H9 (cell line): ENCODE data around the gene MXD3. TPM values are rescaled to one million over a fixed set of nuclear protein-coding genes. Genes with fewer than 3 reads are reported as not detected.

Experiments
- DNase-seq: peaks from one replicate; pipeline ENCODE4 v3.0.0-alpha.2; 2017
- H2AFZ ChIP-seq: one replicate; pipeline ENCODE4 v1.6.1; 2013; ENCODE audit warnings: mild to moderate bottlenecking, low read length, control low read depth, moderate library complexity
- H2AK5ac ChIP-seq: 2 replicates; pipeline ENCODE4 v1.6.1; 2013; ENCODE audit warnings: low read length, control low read depth, mixed read lengths; ENCODE audit not compliant: insufficient read length
- H2BK120ac ChIP-seq: one replicate; pipeline ENCODE4 v1.6.1; 2013; ENCODE audit warnings: low read depth, mild to moderate bottlenecking, low read length, control low read depth, inconsistent platforms; ENCODE audit not compliant: poor library complexity, severe bottlenecking
- H2BK12ac ChIP-seq: 2 replicates; pipeline ENCODE4 v1.6.1; 2013; ENCODE audit warnings: low read length, control low read depth, mixed read lengths, low read depth; ENCODE audit not compliant: insufficient read length
- H2BK15ac ChIP-seq: 2 replicates; pipeline ENCODE4 v1.6.1; 2013; ENCODE audit warnings: low read depth, low read length, control low read depth
- H2BK20ac ChIP-seq: one replicate; pipeline ENCODE4 v1.6.1; 2013; ENCODE audit warnings: low read depth, mild to moderate bottlenecking, low read length, control low read depth, inconsistent platforms; ENCODE audit not compliant: poor library complexity, severe bottlenecking
- H2BK5ac ChIP-seq: 2 replicates; pipeline ENCODE4 v1.6.1; 2013; ENCODE audit warnings: low read length, control low read depth, mixed read lengths; ENCODE audit not compliant: insufficient read length
- H3K14ac ChIP-seq: 2 replicates; pipeline ENCODE4 v1.6.1; 2013; ENCODE audit warnings: low read length, control low read depth; ENCODE audit not compliant: insufficient read depth
- H3K18ac ChIP-seq: 2 replicates; pipeline ENCODE4 v1.6.1; 2013; ENCODE audit warnings: low read depth, mild to moderate bottlenecking, mixed read lengths, low read length, control low read depth; ENCODE audit not compliant: insufficient read length
- H3K23ac ChIP-seq: 2 replicates; pipeline ENCODE4 v1.6.1; 2013; ENCODE audit warnings: low read length, control low read depth, mixed read lengths, low read depth; ENCODE audit not compliant: insufficient read length
- H3K23me2 ChIP-seq: 2 replicates; pipeline ENCODE4 v1.6.1; 2013; ENCODE audit warnings: low read depth, mild to moderate bottlenecking, mixed read lengths, low read length, control low read depth; ENCODE audit not compliant: insufficient read length, poor library complexity, severe bottlenecking
- H3K27ac ChIP-seq: 2 replicates; pipeline ENCODE4 v1.5.1; 2013; ENCODE audit warnings: low read length, control low read depth, mixed read lengths, low read depth; ENCODE audit not compliant: insufficient read length
- H3K27me3 ChIP-seq: 2 replicates; pipeline ENCODE4 v1.6.1; 2013; ENCODE audit warnings: low read length, control low read depth, inconsistent platforms; ENCODE audit not compliant: insufficient read depth
- H3K4ac ChIP-seq: 2 replicates; pipeline ENCODE4 v1.6.1; 2013; ENCODE audit warnings: low read depth, mild to moderate bottlenecking, control low read depth, inconsistent platforms, low read length, moderate library complexity
- H3K4me1 ChIP-seq: 2 replicates; pipeline ENCODE4 v1.6.1; 2013; ENCODE audit warnings: low read length, control low read depth, inconsistent platforms; ENCODE audit not compliant: insufficient read depth
- H3K4me2 ChIP-seq: 2 replicates; pipeline ENCODE4 v1.6.1; 2013; ENCODE audit warnings: low read length, control low read depth, mixed read lengths; ENCODE audit not compliant: insufficient read length, insufficient read depth
- H3K56ac ChIP-seq: 2 replicates; pipeline ENCODE4 v1.6.1; 2013; ENCODE audit warnings: low read depth, mild to moderate bottlenecking, mixed read lengths, low read length, control low read depth; ENCODE audit not compliant: insufficient read length
- H3K79me1 ChIP-seq: 2 replicates; pipeline ENCODE4 v1.6.1; 2013; ENCODE audit warnings: low read depth, mild to moderate bottlenecking, moderate library complexity, low read length, control low read depth, inconsistent platforms; ENCODE audit not compliant: insufficient read depth, poor library complexity, severe bottlenecking
- H3K79me2 ChIP-seq: 2 replicates; pipeline ENCODE4 v1.6.1; 2013; ENCODE audit warnings: low read length, control low read depth, inconsistent platforms; ENCODE audit not compliant: insufficient read depth
- H3K9ac ChIP-seq: 2 replicates; pipeline ENCODE4 v1.6.1; 2013; ENCODE audit warnings: low read length, control low read depth, mixed read lengths; ENCODE audit not compliant: insufficient read length; ENCODE audit errors: extremely low read depth
- H3K9me3 ChIP-seq: one replicate; pipeline ENCODE4 v1.6.1; 2013; ENCODE audit warnings: low read depth, low read length, inconsistent platforms; ENCODE audit not compliant: control insufficient read depth
- H3T11ph ChIP-seq: one replicate; pipeline ENCODE4 v1.6.1; 2013; ENCODE audit warnings: mild to moderate bottlenecking, low read length, control low read depth, inconsistent platforms
- H4K20me1 ChIP-seq: one replicate; pipeline ENCODE4 v1.6.1; 2013; ENCODE audit not compliant: control insufficient read depth, insufficient read length, insufficient read depth
- H4K5ac ChIP-seq: 2 replicates; pipeline ENCODE4 v1.6.1; 2013; ENCODE audit warnings: low read depth, mild to moderate bottlenecking, mixed read lengths, low read length, control low read depth; ENCODE audit not compliant: insufficient read length
- H4K8ac ChIP-seq: replicated peaks from 2 replicates; pipeline ENCODE4 v1.6.1; 2013; ENCODE audit warnings: low read length, control low read depth, mixed read lengths, low read depth; ENCODE audit not compliant: insufficient read length
- H4K91ac ChIP-seq: 2 replicates; pipeline ENCODE4 v1.6.1; 2013; ENCODE audit warnings: low read depth, mild to moderate bottlenecking, moderate library complexity, mixed read lengths, low read length, control low read depth; ENCODE audit not compliant: insufficient read length
- H3K27ac Mint-ChIP-seq, 3 experiments: 2 replicates in 2 of 3; 3 replicates in 1 of 3; pipeline ENCODE4 v1.8.0; 2020 to 2021; ENCODE audit warnings: mixed read lengths in 3 of 3, mild to moderate bottlenecking in 1 of 3, moderate library complexity in 1 of 3
- H3K27me3 Mint-ChIP-seq: 2 replicates; pipeline ENCODE4 v1.8.0; 2021; ENCODE audit warnings: low read depth, mild to moderate bottlenecking, moderate library complexity, mixed read lengths
- H3K36me3 Mint-ChIP-seq, 3 experiments: 2 replicates in 2 of 3; 3 replicates in 1 of 3; pipeline ENCODE4 v1.8.0; 2020 to 2021; ENCODE audit warnings: low read depth in 3 of 3, mixed read lengths in 3 of 3; ENCODE audit not compliant: insufficient read depth in 1 of 3
- H3K4me1 Mint-ChIP-seq, 2 experiments: 2 replicates each; pipeline ENCODE4 v1.8.0; 2020; ENCODE audit warnings: mixed read lengths in 2 of 2
- H3K4me3 Mint-ChIP-seq, 2 experiments: 2 replicates in 1 of 2; 3 replicates in 1 of 2; pipeline ENCODE4 v1.8.0; 2020 to 2021; ENCODE audit warnings: mild to moderate bottlenecking in 2 of 2, mixed read lengths in 2 of 2, moderate library complexity in 1 of 2
- H3K9me3 Mint-ChIP-seq, 2 experiments: 2 replicates in 1 of 2; 3 replicates in 1 of 2; pipeline ENCODE4 v1.8.0; 2020; ENCODE audit warnings: mild to moderate bottlenecking in 2 of 2, mixed read lengths in 2 of 2, moderate library complexity in 1 of 2
- WGBS: extraction: QIAGEN DNeasy Blood & Tissue Kit; methylation state at CpG from one replicate; pipeline ENCODE4 v1.1.7; 2013; ENCODE audit warnings: missing lambda C conversion rate, low lambda C conversion rate, mixed read lengths; ENCODE audit not compliant: insufficient read length; ENCODE audit errors: extremely low coverage; 5-methylcytosine and 5-hydroxymethylcytosine counted together
- total RNA-seq: library from RNA; stranded (reverse); gene quantifications from 2 replicates; pipeline ENCODE4 v1.2.1, GENCODE V29; 2021
- TF ChIP-seq, protein P1 (sequence below): fragments of 200-600 bp; sonication (generic); conservative IDR thresholded peaks from 3 replicates; pipeline ENCODE4 v1.8.0; 2021; ENCODE audit warnings: antibody characterized with exemption, mild to moderate bottlenecking

Gene MXD3
- total RNA-seq, 1 experiment from 2014 or later = 9.8 TPM

DNA sequence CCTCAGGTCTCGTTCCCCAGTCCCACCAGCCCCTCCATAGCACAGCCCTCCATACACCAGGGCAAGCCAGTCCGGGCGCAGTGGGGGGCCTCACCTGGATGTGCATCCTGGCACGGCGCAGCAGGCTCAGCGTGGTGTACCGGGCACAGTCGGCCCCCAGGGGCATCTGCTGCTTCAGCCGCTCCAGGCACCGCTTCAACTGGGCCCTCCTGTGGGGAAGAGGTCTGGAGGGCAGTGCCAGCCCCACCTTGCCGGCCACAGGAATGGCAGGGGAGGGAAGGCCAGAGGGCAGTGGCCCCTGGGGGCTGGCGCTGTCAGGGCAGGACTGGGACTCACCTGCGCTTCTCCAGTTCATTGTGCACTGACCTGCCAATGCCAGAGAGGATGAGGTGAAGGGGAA, 1.4 kb downstream of the MXD3 start:
- H2BK12ac ChIP-seq = no peak overlapping the region
- peaks cover 17 to 22% (median 19%) of the 10 kb centered on the region in 3 experiments for H3K36me3 Mint-ChIP-seq
- H3K9me3 ChIP-seq = no peaks in the 10 kb centered on the region
- H3K9ac ChIP-seq = no peak overlapping the region
- no peak overlapping the region for H3K27ac Mint-ChIP-seq
- H4K8ac ChIP-seq = no peak overlapping the region
- H3K79me1 ChIP-seq = no peaks in the 10 kb centered on the region
- no peak overlapping the region for H3K23ac ChIP-seq
- no peaks in the 10 kb centered on the region for H3K79me2 ChIP-seq
- H2BK15ac ChIP-seq = no peak overlapping the region
- H3K56ac ChIP-seq = no peak overlapping the region
- H3K23me2 ChIP-seq = peaks cover 14% of the 10 kb centered on the region
- H2BK20ac ChIP-seq = no peak overlapping the region
- H3K18ac ChIP-seq = no peak overlapping the region
- no peak overlapping the region for H2BK120ac ChIP-seq
- no peak for DNase-seq
- H3K4me2 ChIP-seq = no peak overlapping the region
- peak overlapping the region; percentile 76 to 88; a peak in 2 of 5 replicates for H3K4me3 Mint-ChIP-seq
- TF ChIP-seq, protein P1, sequence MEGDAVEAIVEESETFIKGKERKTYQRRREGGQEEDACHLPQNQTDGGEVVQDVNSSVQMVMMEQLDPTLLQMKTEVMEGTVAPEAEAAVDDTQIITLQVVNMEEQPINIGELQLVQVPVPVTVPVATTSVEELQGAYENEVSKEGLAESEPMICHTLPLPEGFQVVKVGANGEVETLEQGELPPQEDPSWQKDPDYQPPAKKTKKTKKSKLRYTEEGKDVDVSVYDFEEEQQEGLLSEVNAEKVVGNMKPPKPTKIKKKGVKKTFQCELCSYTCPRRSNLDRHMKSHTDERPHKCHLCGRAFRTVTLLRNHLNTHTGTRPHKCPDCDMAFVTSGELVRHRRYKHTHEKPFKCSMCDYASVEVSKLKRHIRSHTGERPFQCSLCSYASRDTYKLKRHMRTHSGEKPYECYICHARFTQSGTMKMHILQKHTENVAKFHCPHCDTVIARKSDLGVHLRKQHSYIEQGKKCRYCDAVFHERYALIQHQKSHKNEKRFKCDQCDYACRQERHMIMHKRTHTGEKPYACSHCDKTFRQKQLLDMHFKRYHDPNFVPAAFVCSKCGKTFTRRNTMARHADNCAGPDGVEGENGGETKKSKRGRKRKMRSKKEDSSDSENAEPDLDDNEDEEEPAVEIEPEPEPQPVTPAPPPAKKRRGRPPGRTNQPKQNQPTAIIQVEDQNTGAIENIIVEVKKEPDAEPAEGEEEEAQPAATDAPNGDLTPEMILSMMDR = no peak
- H3K4me1 ChIP-seq = no peaks in the 10 kb centered on the region
- no peak overlapping the region for H3K14ac ChIP-seq
- no peak overlapping the region for H3T11ph ChIP-seq
- H2AK5ac ChIP-seq = no peak overlapping the region
- H3K4me1 Mint-ChIP-seq = peaks cover 18 to 21% of the 10 kb centered on the region in 2 experiments
- no peaks in the 10 kb centered on the region; the same call in 1 of the 2 replicates for H3K27me3 Mint-ChIP-seq
- H2BK5ac ChIP-seq = no peak overlapping the region
- no peak overlapping the region for H4K91ac ChIP-seq
- peaks cover 5% of the 10 kb centered on the region for H4K20me1 ChIP-seq
- H3K27ac ChIP-seq = no peak overlapping the region
- no peak overlapping the region for H3K4ac ChIP-seq
- WGBS = no CpG with 5 or more reads among the region's 13 CpGs
- no peaks in the 10 kb centered on the region for H3K9me3 Mint-ChIP-seq
- no peaks in the 10 kb centered on the region for H3K27me3 ChIP-seq
- no peak overlapping the region for H2AFZ ChIP-seq
- no peak overlapping the region for H4K5ac ChIP-seq
